K562 (cell line): ENCODE measurements around the gene MRPL32. TPM values are rescaled to one million over a fixed set of nuclear protein-coding genes. Genes with fewer than 3 reads are reported as not detected.

Source experiments
- CHD7 ChIP-seq: fragments of 200-600 bp; sonication (generic); IDR thresholded peaks from one replicate; pipeline ENCODE4 v1.6.1; 2012; ENCODE audit warnings: mild to moderate bottlenecking, low read depth, low read length, inconsistent platforms
- DPF2 ChIP-seq: fragments of 450-650 bp; IDR thresholded peaks from 2 replicates; pipeline ENCODE4 v1.6.1; 2016
- PRMT5 ChIP-seq: sonication (generic); formaldehyde crosslinking; IDR thresholded peaks from 2 replicates; pipeline ENCODE4 v1.5.0; 2020; ENCODE audit warnings: missing genetic modification reagents
- SIN3B ChIP-seq: fragments of 450-650 bp; IDR thresholded peaks from 2 replicates; pipeline ENCODE4 v1.6.1; 2017; ENCODE audit warnings: low read depth, mild to moderate bottlenecking, moderate library complexity
- TOE1 ChIP-seq, 2 experiments: fragments of 450-650 bp in 1 of 2; sonication (generic) in 1 of 2; formaldehyde crosslinking in 1 of 2; IDR thresholded peaks; 2 replicates each; pipeline versions ENCODE4 v1.7.1 to v1.8.0; 2016 to 2022; ENCODE audit warnings: borderline replicate concordance in 2 of 2, mild to moderate bottlenecking in 2 of 2, antibody characterized with exemption in 1 of 2, inconsistent platforms in 1 of 2, low read depth in 1 of 2, missing genetic modification reagents in 1 of 2, moderate library complexity in 1 of 2
- ZNF395 ChIP-seq: fragments of 200-800 bp; sonication (Bioruptor generic); IDR thresholded peaks from 2 replicates; pipeline ENCODE4 v1.6.1; 2017; ENCODE audit warnings: missing genetic modification characterization, missing compliant biosample characterization
- ZNF77 ChIP-seq: fragments of 250-450 bp; sonication (Bioruptor Pico); IDR thresholded peaks from 2 replicates; pipeline ENCODE4 v1.5.0; 2020
- polyA plus RNA-seq, 8 experiments: library from polyadenylated mRNA; depleted of rRNA in 4 of 8; stranded (reverse) in 5 of 8; unstranded in 3 of 8; fragments of >200 nt; fragmentation: Nextera tagmentation in 2 of 8; fragmentation: Illumina TruSeq in 1 of 8; extraction: Ambion mirVana in 2 of 8; extraction: Trizol in 1 of 8; gene quantifications; 2 replicates each; pipeline versions ENCODE4 v1.2.1 to v1.2.3, GENCODE V29; 2011 to 2014; ENCODE audit warnings: inconsistent platforms in 1 of 8, missing spikeins in 1 of 8
- total RNA-seq, 7 experiments: library from RNA; depleted of rRNA in 6 of 7; stranded (reverse); fragments of >200 nt in 6 of 7; fragmentation: Illumina TruSeq in 2 of 7; extraction: Trizol in 2 of 7; gene quantifications; 2 replicates each; pipeline versions ENCODE4 v1.2.1 to v1.2.3, GENCODE V29; 2011 to 2021; ENCODE audit warnings: low replicate concordance in 1 of 7

Gene MRPL32
- total and polyA plus RNA-seq, 9 of the 15 experiments (the other 6 are each of a cell fraction or from before 2014, with no cell fraction given), result 75.5 to 351 (median 138) TPM

DNA sequence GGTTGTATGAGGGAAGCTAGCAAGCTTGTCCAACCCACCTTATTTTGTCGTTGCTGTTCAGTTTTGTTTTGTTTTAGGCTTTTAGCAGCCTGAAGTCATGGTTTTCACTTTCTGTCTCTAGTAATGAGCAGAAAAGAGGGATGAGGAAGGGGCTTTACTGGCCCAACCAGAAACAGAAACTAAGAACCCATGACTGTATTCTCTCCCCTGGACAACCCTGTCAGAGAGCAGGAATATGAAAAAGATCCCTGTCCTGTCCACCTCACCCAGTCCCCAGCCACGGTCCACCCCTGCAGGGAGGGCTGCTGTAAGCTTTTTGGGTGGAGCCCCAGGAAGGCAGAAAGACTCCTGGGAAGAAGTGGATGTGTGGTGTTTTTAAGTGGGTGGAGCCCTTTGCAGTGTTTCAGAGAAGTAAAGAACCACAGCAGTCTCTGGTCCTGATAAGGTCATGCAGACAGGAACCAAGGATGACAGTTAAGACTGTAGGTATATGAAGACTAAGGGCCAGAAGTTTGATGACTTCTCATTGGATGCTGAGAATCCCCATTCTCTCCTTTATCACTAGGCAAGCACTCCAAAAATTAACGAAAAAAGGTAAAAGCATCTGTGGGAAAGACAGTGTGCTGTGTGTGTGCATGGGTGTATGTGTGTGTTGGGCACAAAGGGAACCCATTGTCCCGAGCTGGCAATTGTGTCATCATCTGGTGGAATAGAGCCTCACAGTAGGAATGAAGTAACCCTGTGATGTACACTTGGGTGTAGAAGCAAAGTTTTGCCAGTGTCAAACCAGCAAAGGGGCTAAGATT is 13.8 kb downstream of the MRPL32 start (continued):
- peak; percentile 69; the same call in 1 of the 2 replicates for TF ChIP-seq DPF2
- no peak for TF ChIP-seq ZNF395 (CRISPR knock-in tag)
- TF ChIP-seq PRMT5 (CRISPR knock-in tag), result no peak
- no peak for TF ChIP-seq CHD7
- TF ChIP-seq SIN3B, result no peak
- no peak for TF ChIP-seq ZNF77
- no peak for TF ChIP-seq TOE1 (IDR thresholded peaks at IDR 0.05; ENCODE audit: borderline replicate concordance)
- TF ChIP-seq TOE1 (CRISPR knock-in tag; IDR thresholded peaks at IDR 0.05; ENCODE audit: borderline replicate concordance, low read depth), result no peak
